Measurements from ENCODE around the gene TMC5. TPM values are rescaled to one million over a fixed set of nuclear protein-coding genes. Genes with fewer than 3 reads are reported as not detected.

The TMC5 gene
- total and polyA plus RNA-seq, 2 of the 8 experiments (the other 6 are each of a cell fraction or from before 2014, with no cell fraction given) = 1.6 to 1.8 TPM

DNA sequence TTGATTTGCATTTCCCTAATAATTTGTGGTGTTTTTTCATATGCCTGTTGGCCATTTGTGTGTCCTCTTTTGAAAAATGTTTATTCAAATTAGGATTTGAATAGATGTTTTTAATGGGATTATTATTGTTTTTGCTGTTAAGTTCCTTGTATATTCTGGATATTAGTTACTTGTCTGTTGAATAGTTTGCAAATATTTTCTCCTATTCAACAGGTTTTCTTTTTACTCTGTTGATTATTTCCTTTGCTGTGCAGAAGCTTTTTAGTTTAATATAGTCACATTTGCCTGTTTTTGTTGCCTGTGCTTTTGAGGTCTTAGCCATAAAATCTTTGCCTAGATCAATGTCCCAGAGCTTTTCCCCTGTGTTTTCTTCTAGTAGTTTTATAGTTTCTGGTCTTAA is 94.6 kb downstream of the TMC5 start (continued):
- TF ChIP-seq, protein P1, sequence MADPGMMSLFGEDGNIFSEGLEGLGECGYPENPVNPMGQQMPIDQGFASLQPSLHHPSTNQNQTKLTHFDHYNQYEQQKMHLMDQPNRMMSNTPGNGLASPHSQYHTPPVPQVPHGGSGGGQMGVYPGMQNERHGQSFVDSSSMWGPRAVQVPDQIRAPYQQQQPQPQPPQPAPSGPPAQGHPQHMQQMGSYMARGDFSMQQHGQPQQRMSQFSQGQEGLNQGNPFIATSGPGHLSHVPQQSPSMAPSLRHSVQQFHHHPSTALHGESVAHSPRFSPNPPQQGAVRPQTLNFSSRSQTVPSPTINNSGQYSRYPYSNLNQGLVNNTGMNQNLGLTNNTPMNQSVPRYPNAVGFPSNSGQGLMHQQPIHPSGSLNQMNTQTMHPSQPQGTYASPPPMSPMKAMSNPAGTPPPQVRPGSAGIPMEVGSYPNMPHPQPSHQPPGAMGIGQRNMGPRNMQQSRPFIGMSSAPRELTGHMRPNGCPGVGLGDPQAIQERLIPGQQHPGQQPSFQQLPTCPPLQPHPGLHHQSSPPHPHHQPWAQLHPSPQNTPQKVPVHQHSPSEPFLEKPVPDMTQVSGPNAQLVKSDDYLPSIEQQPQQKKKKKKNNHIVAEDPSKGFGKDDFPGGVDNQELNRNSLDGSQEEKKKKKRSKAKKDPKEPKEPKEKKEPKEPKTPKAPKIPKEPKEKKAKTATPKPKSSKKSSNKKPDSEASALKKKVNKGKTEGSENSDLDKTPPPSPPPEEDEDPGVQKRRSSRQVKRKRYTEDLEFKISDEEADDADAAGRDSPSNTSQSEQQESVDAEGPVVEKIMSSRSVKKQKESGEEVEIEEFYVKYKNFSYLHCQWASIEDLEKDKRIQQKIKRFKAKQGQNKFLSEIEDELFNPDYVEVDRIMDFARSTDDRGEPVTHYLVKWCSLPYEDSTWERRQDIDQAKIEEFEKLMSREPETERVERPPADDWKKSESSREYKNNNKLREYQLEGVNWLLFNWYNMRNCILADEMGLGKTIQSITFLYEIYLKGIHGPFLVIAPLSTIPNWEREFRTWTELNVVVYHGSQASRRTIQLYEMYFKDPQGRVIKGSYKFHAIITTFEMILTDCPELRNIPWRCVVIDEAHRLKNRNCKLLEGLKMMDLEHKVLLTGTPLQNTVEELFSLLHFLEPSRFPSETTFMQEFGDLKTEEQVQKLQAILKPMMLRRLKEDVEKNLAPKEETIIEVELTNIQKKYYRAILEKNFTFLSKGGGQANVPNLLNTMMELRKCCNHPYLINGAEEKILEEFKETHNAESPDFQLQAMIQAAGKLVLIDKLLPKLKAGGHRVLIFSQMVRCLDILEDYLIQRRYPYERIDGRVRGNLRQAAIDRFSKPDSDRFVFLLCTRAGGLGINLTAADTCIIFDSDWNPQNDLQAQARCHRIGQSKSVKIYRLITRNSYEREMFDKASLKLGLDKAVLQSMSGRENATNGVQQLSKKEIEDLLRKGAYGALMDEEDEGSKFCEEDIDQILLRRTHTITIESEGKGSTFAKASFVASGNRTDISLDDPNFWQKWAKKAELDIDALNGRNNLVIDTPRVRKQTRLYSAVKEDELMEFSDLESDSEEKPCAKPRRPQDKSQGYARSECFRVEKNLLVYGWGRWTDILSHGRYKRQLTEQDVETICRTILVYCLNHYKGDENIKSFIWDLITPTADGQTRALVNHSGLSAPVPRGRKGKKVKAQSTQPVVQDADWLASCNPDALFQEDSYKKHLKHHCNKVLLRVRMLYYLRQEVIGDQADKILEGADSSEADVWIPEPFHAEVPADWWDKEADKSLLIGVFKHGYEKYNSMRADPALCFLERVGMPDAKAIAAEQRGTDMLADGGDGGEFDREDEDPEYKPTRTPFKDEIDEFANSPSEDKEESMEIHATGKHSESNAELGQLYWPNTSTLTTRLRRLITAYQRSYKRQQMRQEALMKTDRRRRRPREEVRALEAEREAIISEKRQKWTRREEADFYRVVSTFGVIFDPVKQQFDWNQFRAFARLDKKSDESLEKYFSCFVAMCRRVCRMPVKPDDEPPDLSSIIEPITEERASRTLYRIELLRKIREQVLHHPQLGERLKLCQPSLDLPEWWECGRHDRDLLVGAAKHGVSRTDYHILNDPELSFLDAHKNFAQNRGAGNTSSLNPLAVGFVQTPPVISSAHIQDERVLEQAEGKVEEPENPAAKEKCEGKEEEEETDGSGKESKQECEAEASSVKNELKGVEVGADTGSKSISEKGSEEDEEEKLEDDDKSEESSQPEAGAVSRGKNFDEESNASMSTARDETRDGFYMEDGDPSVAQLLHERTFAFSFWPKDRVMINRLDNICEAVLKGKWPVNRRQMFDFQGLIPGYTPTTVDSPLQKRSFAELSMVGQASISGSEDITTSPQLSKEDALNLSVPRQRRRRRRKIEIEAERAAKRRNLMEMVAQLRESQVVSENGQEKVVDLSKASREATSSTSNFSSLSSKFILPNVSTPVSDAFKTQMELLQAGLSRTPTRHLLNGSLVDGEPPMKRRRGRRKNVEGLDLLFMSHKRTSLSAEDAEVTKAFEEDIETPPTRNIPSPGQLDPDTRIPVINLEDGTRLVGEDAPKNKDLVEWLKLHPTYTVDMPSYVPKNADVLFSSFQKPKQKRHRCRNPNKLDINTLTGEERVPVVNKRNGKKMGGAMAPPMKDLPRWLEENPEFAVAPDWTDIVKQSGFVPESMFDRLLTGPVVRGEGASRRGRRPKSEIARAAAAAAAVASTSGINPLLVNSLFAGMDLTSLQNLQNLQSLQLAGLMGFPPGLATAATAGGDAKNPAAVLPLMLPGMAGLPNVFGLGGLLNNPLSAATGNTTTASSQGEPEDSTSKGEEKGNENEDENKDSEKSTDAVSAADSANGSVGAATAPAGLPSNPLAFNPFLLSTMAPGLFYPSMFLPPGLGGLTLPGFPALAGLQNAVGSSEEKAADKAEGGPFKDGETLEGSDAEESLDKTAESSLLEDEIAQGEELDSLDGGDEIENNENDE (IDR thresholded peaks at IDR 0.05; ENCODE audit: insufficient replicate concordance, low read length) = no peak
- TF ChIP-seq CHD2 (IDR thresholded peaks at IDR 0.05; ENCODE audit: low read length) (no peak), CBX5 (IDR thresholded peaks at IDR 0.05; ENCODE audit: low read depth, low read length) (no peak), SIN3A (conservative IDR thresholded peaks at IDR 0.05 in 1 of 2, IDR thresholded peaks at IDR 0.05 in 1 of 2; ENCODE audit: low read depth in 1 of 2, low read length in 2 of 2) (no peak)
